ENCODE measurements around the gene PSMD1.
"Not testable (repeated sequence)": the region's sequence is repeated elsewhere in the genome, so short reads cannot be mapped to it uniquely, and the experiment has no call there.

Gene PSMD1

DNA sequence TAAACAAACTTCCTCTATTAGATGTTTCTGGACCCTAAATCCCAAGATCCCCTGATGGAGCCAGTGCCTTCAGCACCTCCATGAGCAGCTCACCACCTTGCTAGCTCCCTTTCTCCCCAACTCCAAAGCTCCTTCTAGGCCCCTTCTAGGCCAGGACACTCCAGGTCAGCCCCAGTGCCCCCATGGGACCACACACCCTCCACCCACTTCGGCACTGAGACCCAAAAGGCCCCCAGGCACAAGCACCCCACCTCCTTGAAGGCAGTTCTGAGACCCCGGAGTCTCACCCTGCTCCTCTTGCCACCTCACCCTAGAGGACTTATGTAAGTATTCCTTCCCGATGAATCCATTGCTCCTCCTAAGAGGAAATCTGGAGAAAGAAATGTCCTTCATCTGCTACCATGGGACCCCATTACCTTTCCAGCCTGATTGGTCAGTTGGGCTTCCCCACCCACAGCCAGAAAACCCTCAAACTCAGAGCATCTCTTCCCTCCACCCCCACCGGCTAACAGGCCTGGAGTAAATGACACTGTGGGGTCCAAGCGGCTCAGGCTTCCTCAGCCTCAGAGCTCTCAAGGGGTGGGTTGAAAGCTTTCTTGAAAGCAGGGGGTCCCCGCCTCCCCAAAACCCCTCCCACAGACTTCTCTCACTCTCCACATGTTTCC, 132.0 kb downstream of the PSMD1 start:
- no peak for DNase-seq

DNA sequence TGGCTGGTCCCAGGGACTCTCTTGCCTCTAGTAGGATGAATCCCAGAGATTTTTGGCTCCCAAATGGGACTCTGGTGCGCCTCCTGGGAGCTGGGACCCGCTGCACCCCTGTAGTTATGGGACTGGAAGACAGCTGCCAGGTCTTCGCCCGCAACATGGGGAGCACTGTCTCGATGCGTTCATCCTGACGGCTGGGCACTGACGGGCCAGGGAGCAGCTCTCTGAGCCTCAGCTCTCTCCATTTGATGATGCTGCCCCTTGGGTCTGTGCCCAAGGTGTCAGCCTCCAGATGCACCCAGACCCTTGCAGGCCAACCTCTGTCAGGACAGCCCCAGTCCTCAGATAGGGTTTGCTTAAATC, 132.5 kb downstream of the PSMD1 start:
- no peak for DNase-seq

DNA sequence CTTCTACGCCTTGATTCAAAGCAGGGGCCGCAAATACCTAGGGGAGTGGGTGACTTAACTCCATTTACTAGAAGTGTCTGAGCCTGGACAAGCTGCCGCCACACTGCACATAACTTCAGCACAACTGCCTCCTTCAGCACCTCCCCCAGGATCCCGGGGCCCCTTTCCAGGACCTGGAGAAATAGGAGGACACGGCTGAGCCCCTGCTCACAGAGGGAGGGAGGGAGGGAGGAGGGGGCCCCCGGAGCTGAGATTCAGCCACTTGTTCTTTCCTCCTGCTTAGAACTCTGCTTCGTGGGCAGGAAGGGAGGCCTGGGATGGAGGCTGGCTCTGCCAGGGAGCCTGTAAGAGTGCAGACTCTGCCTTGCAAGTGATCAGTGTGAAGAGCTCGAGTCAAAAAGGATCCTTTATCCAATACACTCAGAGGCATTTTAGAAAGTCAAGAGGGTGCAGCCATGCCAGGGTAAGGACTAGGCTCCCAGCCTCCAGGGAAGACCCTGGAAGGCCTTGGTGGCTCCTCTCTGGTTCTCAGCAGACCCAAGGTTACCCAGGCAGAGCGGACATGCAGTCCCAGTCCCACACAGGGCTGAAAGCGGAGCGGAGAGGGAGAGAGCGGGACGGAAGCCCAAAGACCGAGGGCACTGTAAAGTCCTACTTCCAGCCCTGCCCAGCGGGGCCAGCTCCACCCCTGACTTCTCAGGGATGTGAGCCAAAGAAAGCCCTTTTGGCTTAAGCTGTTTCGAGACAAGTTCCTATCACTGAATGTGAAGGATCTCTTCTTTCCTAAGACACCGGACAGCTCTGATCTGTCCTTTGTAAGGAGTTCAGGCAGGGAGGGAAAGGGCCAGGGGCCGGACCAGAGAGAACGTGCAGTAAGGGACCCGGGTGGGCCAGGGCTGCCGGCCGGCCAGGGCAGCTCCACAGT, 133.2 kb downstream of the PSMD1 start:
- no peak for DNase-seq

DNA sequence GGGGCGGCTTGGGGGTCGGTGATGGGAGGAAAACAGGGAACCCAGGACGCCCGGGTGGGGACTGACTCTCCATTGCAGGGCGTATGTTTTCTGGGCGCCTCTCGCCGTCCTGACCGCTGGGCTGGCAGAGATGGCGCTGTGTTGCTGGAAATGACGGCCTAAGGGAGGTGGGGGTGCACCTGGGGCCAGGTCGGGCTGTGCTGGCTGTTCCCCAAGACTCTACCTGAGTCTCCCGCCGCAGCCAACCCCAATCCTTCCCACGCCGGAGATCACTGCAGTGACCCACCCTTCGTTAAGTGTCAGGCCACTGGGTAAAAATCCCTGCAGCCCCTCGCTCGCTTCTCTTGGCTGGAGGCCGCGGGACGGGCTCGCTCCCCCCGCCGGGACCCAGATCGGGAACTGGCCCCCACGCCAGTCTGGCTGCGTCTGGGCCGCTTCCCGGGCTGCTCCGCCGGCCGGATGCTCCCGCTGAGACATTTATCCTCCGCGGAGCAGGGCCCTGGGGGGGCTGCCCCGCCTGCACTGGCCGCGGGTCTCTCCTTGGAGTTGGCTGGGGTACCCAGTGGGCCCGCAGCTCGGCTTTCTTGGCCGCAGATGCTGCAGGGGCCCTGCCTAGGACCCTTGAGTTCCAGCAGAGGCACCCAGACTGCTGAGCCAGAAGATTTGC, 134.0 kb downstream of the PSMD1 start:
- DNase-seq, result no peak

DNA sequence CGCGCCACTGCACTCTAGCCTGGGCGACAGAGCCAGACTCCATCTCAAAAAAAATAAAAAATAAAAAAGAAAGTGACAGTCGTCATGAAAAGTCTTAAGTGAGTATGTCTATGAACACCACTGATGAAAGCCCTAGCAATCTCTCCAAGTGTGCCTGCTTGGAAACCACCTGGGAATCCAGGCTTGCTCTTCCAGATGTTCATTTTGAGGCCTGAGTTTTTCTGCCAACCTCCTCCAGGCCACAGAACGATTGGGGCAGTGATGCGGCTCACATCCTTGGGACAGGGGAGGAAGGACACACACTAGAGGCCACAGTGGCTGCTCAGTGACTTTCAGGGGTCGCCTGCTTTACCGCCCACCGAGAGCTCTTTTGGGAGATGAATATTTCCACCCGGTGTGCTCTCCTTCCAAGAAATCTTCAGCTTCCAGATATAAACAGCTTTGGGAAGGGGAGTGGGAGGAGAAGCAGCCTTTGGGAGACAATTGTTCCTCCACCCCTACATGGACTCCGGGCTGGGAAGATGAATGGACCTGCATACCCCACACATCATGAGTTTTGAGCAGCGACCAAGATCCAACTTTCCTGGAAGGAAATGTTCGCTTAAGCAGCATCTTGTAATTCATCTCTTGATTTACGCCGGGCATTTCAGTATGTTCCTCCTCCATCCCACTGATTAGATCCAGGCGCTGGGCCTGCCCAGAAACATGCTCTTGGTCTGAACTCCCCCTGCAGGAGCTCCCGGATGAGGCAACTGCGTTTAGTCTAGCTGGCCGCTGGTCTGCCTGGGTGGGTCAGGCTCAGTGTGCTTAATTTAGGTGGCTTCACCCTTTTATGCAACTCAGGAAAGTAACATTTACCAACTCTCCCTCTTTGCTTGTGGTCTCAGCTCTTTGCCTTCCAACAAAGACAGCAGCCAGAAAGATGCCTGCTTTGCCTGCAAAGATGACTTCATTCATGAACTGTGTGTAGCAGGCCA, 135.5 kb downstream of the PSMD1 start:
- no peak for DNase-seq

- no peak for DNase-seq
Observed at GRCh38 chr2:231193216-231193615, 136.5 kb downstream of the PSMD1 start.

GRCh38 chr2:231196592-231196991, 139.9 kb downstream of the PSMD1 start:
- DNase-seq, result no peak

GRCh38 chr2:231197196-231197595, 140.5 kb downstream of the PSMD1 start:
- DNase-seq, result not testable (repeated sequence)

- no peak for DNase-seq
Observed at GRCh38 chr2:231197706-231198290, 141.1 kb downstream of the PSMD1 start.

DNA sequence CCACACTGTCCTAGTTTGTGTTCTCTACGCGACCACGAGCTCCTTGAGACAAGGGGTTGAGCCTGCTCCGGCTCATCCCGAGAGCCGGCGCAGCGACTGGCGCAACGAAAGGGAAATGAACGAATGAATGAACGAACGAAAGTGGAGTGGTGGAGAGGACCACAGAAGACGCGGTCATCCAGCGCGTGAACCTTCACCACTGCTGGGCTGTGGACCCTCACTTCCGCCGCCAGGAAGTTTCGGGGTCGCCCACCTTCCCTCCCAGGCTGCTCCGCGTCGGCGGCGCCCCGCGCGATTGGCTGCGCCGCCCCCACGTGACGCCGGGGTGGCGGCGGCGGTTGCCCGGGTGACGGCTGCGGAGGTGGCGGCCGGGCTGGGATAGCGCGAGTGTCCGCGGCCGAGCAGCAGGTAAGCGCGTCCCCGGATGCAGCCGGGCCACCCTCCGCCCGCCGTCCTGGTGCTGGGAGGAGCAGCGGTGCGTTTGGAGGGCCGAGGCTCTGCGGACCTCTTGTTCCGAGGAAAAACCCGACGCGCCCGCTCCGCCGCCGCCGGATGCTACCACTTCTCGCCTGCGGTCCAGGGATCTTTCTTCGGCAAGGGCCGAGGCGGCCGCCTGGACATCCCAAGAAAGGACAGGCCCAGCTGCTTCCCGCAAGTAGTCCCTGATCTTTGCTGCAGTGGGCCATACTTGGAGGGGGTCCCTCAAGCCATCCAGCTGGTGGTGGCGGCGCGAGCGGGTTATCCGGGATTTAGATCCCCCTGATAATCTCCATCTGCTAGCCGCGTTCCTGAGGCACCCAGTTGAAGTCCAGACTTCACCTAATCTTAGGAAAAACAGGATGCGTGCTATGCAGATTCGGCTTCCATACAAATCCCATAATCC, 141.9 kb downstream of the PSMD1 start, which contains the start of gene ARMC9:
TSS of gene ARMC9 (plus strand) at position 341 of the 883 bp plus-strand sequence. CDS start 7,608 bp downstream, outside the sequence.
- peak; percentile 66 to 76 for DNase-seq

- DNase-seq, result no peak
Observed at GRCh38 chr2:231199219-231199618, 142.6 kb downstream of the PSMD1 start.

DNA sequence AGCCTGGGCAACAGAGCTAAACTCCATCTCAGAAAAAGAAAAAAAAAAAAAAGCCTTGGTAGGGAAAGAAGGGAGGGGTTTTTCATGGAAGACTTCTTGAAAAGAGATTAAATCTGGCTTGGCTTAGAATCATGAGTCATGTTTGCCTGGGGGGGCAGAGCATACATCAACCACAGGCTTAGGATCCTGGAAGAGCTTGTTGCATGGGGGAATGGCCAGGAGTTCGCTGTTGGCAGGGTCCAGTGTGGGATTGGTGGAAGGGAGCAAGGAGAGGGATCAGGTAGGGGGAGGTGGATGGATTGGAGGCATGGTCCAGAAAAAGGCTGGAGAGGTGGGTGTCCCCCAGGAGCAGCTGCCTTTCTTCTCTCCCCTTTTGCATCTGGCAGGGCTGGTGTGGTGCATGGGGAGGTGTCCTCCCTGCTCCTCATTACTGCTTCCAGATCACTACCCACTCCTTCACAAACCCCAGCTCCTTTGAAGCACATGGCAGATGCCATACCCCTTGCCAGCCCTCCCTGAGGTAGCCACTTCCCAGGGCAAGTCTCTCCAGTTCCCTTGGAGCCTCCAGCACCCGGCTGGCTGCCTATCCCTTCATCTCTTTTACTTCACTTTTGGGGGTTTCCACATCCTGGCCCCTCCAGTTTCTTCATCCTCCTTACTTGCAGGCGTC, 144.3 kb downstream of the PSMD1 start:
- no peak for DNase-seq

- DNase-seq, result no peak
Observed at GRCh38 chr2:231201475-231201814, 144.8 kb downstream of the PSMD1 start.

GRCh38 chr2:231203087-231203486, 146.4 kb downstream of the PSMD1 start:
- DNase-seq, result no peak

DNA sequence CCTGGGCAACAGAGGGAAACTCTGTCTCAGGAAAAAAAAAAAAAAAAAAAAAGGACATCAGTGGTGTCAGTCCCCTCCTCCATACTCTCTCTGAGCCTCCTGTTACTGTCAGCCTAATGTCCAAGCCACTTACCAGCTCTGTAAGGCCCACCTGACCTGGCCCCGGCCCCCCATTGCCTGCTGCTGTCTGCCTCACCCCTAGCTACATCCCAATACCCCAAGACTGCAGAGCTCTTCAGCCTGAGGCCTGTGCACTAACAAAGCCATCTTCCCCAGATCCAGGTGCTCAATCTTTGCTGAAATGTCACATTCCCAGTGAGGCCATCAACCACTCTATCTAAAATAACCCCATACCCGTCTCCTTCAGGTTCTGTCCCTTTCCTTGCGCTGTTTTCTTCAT, 147.5 kb downstream of the PSMD1 start:
- no peak for DNase-seq

DNA sequence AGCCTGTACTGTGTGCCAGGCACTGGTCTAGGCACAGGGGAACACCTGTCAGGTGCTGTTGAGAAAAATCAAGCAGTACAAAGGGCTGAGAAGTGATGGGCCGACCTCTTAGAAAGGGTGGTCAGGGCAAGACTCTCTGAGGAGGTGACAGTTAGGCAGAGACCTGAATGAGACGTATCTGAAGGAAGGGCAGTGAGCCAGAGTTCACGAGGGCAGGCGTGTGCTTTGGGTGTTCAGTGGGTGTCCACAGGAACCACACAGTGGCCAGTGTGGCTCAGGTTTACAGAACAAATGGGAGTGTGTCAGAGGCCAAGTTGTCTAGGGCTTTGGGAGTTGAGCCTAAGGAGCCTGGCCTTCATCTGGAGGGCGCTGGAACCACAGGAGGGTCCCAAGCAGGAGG, 147.9 kb downstream of the PSMD1 start:
- no peak for DNase-seq

- DNase-seq, result no peak
Observed at GRCh38 chr2:231207734-231208133, 151.1 kb downstream of the PSMD1 start.

DNA sequence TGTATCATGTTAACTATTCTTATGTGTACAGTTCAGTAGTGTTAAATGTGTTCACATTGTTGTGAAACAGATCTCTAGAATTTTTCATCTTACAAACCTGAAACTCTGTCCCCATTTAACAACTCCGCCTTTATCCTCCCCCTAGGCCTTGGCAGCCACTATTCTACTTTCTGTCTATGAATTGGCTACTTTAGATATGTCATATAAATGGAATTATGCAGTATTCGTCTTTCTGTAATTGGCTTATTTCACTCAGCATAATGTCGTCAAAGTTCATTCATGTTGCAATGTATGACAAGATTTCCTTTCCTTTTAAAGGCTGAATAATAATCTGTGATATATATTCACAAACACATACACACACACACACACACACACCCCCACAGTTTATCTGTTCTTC, 154.1 kb downstream of the PSMD1 start:
- no peak for DNase-seq

DNA sequence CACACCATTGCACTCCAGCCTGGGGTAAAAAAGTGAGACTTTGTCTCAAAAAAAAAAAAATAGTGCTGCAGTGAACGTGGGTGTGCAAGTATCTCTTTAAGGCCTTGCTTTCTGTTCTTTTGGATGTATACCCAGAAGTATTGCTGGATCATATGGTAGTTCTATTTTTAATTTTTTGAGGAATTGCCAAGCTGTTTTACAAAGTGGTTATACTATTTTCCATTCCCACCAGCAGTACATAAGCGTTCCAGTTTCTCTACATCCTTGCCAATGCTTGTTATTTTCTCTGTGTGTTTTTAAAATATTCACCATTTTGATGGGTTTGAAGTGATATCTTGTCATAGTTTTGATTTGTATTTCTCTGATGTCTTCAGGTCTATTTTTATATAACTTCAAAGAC, 154.8 kb downstream of the PSMD1 start:
- no peak for DNase-seq

DNA sequence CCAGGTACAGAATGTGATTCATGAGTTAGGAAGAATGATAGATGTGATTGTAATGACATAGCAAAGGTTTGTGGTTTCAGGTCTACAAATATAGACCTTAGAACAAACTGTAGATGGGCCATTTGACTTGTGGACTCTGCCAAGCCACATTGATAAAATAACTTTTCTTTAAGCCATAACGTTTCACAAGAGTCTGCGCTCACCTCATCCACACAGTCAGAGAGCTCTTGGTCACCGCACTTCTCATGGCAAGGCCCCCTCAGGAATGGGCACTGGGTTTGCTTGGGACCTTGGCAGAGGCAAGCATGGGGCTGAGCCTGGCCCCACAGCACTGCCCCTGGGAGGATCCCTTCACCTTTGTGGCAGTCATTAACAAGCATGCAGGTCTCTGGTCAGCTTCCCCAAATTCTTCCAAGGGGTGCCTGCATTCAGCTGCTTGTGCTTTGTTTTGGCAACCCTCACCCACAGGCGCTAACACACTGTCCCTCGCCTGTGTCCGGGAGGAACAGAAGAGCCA, 155.7 kb downstream of the PSMD1 start:
- DNase-seq, result no peak

Data from CD4-positive, alpha-beta T cell treated with Interferon alpha-2 for 1 hour (primary cell).